Esophagus squamous epithelium (tissue), 5 donors: ENCODE data around the gene POLR3F. TPM values are rescaled to one million over a fixed set of nuclear protein-coding genes. Genes with fewer than 3 reads are reported as not detected.

Experiments
- DNase-seq: peaks from one replicate; lab custom pipeline; 2025; lab: John Stamatoyannopoulos, UW
- H3K27ac ChIP-seq, 4 donors: fragments of 200-600 bp; sonication (generic); one replicate each; pipeline ENCODE4 v1.5.1; 2016 to 2019; ENCODE audit warnings: mild to moderate bottlenecking in 1 of 4
- H3K27me3 ChIP-seq, 4 donors: fragments of 200-600 bp; sonication (generic); 1 replicate in 3 of 4; 2 replicates in 1 of 4; pipeline versions ENCODE4 v1.5.1 to v1.6.0; 2017 to 2021; ENCODE audit warnings: antibody characterized with exemption in 1 of 4
- H3K36me3 ChIP-seq, 3 donors: fragments of 200-600 bp; sonication (generic); one replicate each; pipeline ENCODE4 v1.5.1; 2016 to 2019
- H3K4me1 ChIP-seq, 3 donors: fragments of 200-600 bp; sonication (generic); one replicate each; pipeline ENCODE4 v1.5.1; 2017 to 2019
- H3K4me3 ChIP-seq, 4 donors: fragments of 200-600 bp; sonication (generic); 1 replicate in 3 of 4; 2 replicates in 1 of 4; pipeline ENCODE4 v1.5.1; 2016 to 2019; ENCODE audit warnings: mild to moderate bottlenecking in 2 of 4, moderate library complexity in 1 of 4
- H3K9me3 ChIP-seq, 3 donors: fragments of 200-600 bp; sonication (generic); one replicate each; pipeline ENCODE4 v1.5.1; 2016 to 2019
- POLR2A ChIP-seq, 4 donors: fragments of 450-650 bp; IDR thresholded peaks; one replicate each; pipeline ENCODE4 v1.6.1; 2017; ENCODE audit warnings: antibody characterized with exemption in 4 of 4, mild to moderate bottlenecking in 4 of 4, moderate library complexity in 3 of 4
- WGBS, 2 donors: methylation state at CpG; one replicate each; pipeline ENCODE4 v1.1.5; 2018; 5-methylcytosine and 5-hydroxymethylcytosine counted together
- intact Hi-C: fragments of 100-400 bp; cut with DNase I; formaldehyde crosslinking; loops from one replicate; pipeline ENCODE4 v1.15.0; 2022
- total RNA-seq, 4 donors: library from RNA; depleted of rRNA; stranded (reverse); fragments of >200 nt; gene quantifications; one replicate each; pipeline ENCODE4 v1.1.0, GENCODE V29; 2016
- TF ChIP-seq, protein P1 (sequence below), 6 experiments: fragments of 450-650 bp in 4 of 6; fragments of 200-600 bp in 2 of 6; sonication (generic) in 2 of 6; IDR thresholded peaks; one replicate each; pipeline ENCODE4 v1.5.1; 2016 to 2019; ENCODE audit warnings: antibody characterized with exemption in 6 of 6, mild to moderate bottlenecking in 4 of 6, moderate library complexity in 4 of 6
- donor health status: DM: yes; HTN: yes; CAD: no.

The POLR3F gene, protein sequence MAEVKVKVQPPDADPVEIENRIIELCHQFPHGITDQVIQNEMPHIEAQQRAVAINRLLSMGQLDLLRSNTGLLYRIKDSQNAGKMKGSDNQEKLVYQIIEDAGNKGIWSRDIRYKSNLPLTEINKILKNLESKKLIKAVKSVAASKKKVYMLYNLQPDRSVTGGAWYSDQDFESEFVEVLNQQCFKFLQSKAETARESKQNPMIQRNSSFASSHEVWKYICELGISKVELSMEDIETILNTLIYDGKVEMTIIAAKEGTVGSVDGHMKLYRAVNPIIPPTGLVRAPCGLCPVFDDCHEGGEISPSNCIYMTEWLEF
- total RNA-seq = 1 to 10 TPM; 5.1 to 9.2 (median 6.9) TPM

DNA sequence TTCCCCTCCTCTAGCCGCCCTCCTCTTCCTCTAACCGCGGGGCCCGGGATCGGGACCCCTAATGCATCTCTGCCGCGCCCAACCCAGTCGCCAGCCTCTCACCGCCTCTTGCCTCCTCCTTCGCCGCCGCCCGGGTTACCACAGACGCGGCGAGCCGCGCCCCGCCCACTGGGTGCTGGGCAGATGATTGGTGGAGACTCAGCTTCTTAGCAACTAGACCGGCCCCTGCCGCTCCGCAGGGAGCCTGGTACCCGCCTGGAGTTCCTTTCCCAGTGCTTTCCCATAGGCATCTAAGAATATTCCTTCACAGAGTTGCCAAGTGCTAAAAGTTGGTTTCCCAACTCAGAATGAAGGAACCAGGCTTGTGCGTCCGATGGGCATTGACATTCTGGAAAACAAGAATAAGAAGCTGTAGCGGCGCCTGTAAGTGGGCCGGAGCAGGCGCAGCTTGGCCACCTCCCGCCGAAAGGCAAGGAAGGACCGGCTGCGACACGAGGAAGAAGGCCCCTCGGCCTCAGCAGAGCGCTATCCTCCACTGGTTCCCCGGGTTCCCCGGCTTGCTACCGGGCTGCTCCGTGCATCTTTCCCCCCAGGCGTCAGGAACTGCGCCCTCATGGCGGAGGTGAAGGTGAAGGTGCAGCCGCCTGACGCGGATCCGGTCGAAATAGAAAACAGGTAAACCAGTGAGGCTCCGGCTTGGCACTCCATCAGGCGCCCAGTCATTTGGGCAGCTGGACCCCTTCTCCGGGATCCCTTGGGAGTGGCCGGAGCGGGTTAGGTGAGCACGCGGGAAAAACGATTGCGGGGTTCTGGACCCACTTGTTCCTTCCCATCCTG is at the start of gene POLR3F, which contains the start of gene DZANK1:
Gene POLR3F (plus strand): TSS at position 497 of the 837 bp plus-strand sequence. CDS start 117 bp downstream, at position 614.
Gene DZANK1 (minus strand): TSS at position 137 of the 837 bp plus-strand sequence. CDS start 1,672 bp downstream, outside the sequence.
- H3K27me3 ChIP-seq = no peaks in the 10 kb centered on the region

DNA sequence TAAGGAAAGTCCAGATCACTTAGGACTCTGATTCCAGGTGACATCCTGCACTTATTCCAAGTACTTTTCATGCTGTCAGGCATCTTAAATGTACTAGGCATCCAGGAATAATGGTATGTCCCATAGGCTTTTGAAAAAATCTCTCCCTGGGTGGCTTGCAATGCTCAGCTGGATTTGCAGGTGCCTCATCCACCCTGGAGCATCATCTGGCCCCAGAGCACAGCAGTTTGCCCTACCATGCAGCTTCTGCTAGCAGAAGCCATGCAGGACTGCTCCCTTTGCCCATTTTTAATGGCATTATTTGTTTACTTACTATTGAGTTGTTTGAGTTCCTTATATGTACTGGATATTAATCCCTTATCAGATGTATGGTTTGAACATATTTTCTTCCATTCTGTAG is 45.6 kb upstream of the POLR3F start:
- intact Hi-C loops = no loop called here
- no peak overlapping the region for H3K27ac ChIP-seq
- H3K27me3 ChIP-seq = no peaks in the 10 kb centered on the region
- no peak for DNase-seq
- no peaks in the 10 kb centered on the region for H3K36me3 ChIP-seq
- TF ChIP-seq POLR2A (IDR thresholded peaks at IDR 0.05) = no peak
- TF ChIP-seq, protein P1, sequence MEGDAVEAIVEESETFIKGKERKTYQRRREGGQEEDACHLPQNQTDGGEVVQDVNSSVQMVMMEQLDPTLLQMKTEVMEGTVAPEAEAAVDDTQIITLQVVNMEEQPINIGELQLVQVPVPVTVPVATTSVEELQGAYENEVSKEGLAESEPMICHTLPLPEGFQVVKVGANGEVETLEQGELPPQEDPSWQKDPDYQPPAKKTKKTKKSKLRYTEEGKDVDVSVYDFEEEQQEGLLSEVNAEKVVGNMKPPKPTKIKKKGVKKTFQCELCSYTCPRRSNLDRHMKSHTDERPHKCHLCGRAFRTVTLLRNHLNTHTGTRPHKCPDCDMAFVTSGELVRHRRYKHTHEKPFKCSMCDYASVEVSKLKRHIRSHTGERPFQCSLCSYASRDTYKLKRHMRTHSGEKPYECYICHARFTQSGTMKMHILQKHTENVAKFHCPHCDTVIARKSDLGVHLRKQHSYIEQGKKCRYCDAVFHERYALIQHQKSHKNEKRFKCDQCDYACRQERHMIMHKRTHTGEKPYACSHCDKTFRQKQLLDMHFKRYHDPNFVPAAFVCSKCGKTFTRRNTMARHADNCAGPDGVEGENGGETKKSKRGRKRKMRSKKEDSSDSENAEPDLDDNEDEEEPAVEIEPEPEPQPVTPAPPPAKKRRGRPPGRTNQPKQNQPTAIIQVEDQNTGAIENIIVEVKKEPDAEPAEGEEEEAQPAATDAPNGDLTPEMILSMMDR (IDR thresholded peaks at IDR 0.05) = no peak
- no peak overlapping the region for H3K4me3 ChIP-seq
- H3K4me1 ChIP-seq = no peaks in the 10 kb centered on the region
- H3K9me3 ChIP-seq = no peaks in the 10 kb centered on the region

More for the DNA sequence above, at the start of gene POLR3F, which contains the start of gene DZANK1:
- intact Hi-C loops = no loop called here
- H3K4me3 ChIP-seq = peak within 1 kb of the TSS; percentile 74 to 98 (median 82)
- H3K4me1 ChIP-seq = peaks cover 0 to 33% (median 10%) of the 10 kb centered on the region in 3 donors
- peak; percentile 74 for DNase-seq
- H3K36me3 ChIP-seq = peaks cover 0 to 32% (median 0%) of the 10 kb centered on the region in 3 donors
- no peaks in the 10 kb centered on the region for H3K9me3 ChIP-seq
- TF ChIP-seq POLR2A (IDR thresholded peaks at IDR 0.05) = peak in 2 of 4 donors; percentile 20 to 35
- TF ChIP-seq, protein P1 (IDR thresholded peaks at IDR 0.05) = peak in 1 of 6 experiments; percentile 29
- WGBS, 2 donors = 0% methylated on average over 9 to 33 of the region's 57 CpGs
- peak within 1 kb of the TSS; percentile 74 to 91 (median 88) for H3K27ac ChIP-seq

DNA sequence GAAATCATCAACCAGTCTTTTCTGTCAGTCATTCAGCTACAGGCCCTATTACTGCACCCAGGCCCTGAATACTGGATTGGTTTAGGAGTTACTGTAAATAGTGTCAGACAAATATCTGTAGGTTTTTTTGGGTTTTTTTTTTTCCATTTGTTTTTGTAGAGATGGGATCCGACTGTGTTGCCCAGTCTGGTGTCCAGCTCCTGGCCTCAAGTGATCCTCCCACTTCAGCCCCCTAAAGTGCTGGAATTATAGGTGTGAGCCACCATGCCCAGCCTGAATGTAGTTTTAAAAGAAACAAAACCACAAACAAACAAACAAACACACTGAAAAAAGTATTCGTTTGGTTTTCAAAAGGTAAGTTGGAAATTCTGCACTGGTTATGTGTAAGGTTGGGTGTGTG is 40.0 kb upstream of the POLR3F start:
- no peaks in the 10 kb centered on the region for H3K9me3 ChIP-seq
- no peak overlapping the region for H3K4me3 ChIP-seq
- DNase-seq = no peak
- WGBS, 2 donors = 74 to 88% methylated on average over 2 of the region's 2 CpGs
- TF ChIP-seq, protein P1 (IDR thresholded peaks at IDR 0.05) = no peak
- TF ChIP-seq POLR2A (IDR thresholded peaks at IDR 0.05) = no peak
- intact Hi-C loops = no loop called here
- no peaks in the 10 kb centered on the region for H3K27me3 ChIP-seq
- no peak overlapping the region for H3K27ac ChIP-seq
- peaks cover 0 to 12% (median 4%) of the 10 kb centered on the region in 3 donors for H3K4me1 ChIP-seq
- no peaks in the 10 kb centered on the region for H3K36me3 ChIP-seq

- WGBS, 2 donors = 46 to 58% methylated on average over 3 of the region's 3 CpGs
- Histone ChIP-seq H3K36me3 (no peaks in the 10 kb centered on the region), H3K4me3 (no peak overlapping the region), H3K9me3 (no peaks in the 10 kb centered on the region), H3K4me1 (peaks cover 0 to 12% (median 4%) of the 10 kb centered on the region in 3 donors), H3K27me3 (no peaks in the 10 kb centered on the region), H3K27ac (no peak overlapping the region)
- no peak for TF ChIP-seq POLR2A (IDR thresholded peaks at IDR 0.05)
- TF ChIP-seq, protein P1 (IDR thresholded peaks at IDR 0.05) = no peak
- no peak for DNase-seq
- intact Hi-C loops = no loop called here
These were observed 38.6 kb upstream of the POLR3F start for GRCh38 chr20:18428490-18429173.
